Measurements from ENCODE around the gene USE1. TPM values are rescaled to one million over a fixed set of nuclear protein-coding genes. Genes with fewer than 3 reads are reported as not detected.
A peak's percentile ranks its signal among the peaks of the same experiment; 100 is the strongest.

The USE1 gene
- total RNA-seq, 1 experiment from 2014 or later, result 6.9 TPM

- H3K4me3 ChIP-seq (ENCODE audit: insufficient read depth, low read depth, low read length), result no peak overlapping the region
- peaks cover 4% of the 10 kb centered on the region for H3K36me3 ChIP-seq (replicated peaks; ENCODE audit: control insufficient read depth, insufficient read depth, low read length)
- DNase-seq, result no peak
- H3K27me3 ChIP-seq (ENCODE audit: control insufficient read depth, insufficient read depth, low read length), result no peaks in the 10 kb centered on the region
These were observed 39.5 kb downstream of the USE1 start for GRCh38 chr19:17254636-17255035.

GRCh38 chr19:17255150-17255621, 40.0 kb downstream of the USE1 start:
- Histone ChIP-seq H3K4me3 (ENCODE audit: insufficient read depth, low read depth, low read length) (no peak overlapping the region), H3K36me3 (replicated peaks; ENCODE audit: control insufficient read depth, insufficient read depth, low read length) (peaks cover 4% of the 10 kb centered on the region), H3K27me3 (ENCODE audit: control insufficient read depth, insufficient read depth, low read length) (no peaks in the 10 kb centered on the region)
- DNase-seq, result peak; percentile 59

GRCh38 chr19:17256130-17256529, 41.0 kb downstream of the USE1 start:
- Histone ChIP-seq H3K36me3 (replicated peaks; ENCODE audit: control insufficient read depth, insufficient read depth, low read length) (peaks cover 4% of the 10 kb centered on the region), H3K4me3 (ENCODE audit: insufficient read depth, low read depth, low read length) (no peak overlapping the region), H3K27me3 (ENCODE audit: control insufficient read depth, insufficient read depth, low read length) (no peaks in the 10 kb centered on the region)
- DNase-seq, result no peak

GRCh38 chr19:17259118-17259780, 44.1 kb downstream of the USE1 start:
- DNase-seq, result no peak
- no peaks in the 10 kb centered on the region for H3K27me3 ChIP-seq (ENCODE audit: control insufficient read depth, insufficient read depth, low read length)
- peaks cover 2% of the 10 kb centered on the region for H3K36me3 ChIP-seq (replicated peaks; ENCODE audit: control insufficient read depth, insufficient read depth, low read length)
- no peak overlapping the region for H3K4me3 ChIP-seq (ENCODE audit: insufficient read depth, low read depth, low read length)

- no peaks in the 10 kb centered on the region for H3K27me3 ChIP-seq (ENCODE audit: control insufficient read depth, insufficient read depth, low read length)
- H3K36me3 ChIP-seq (replicated peaks; ENCODE audit: control insufficient read depth, insufficient read depth, low read length), result peaks cover 2% of the 10 kb centered on the region
- DNase-seq, result no peak
- H3K4me3 ChIP-seq (ENCODE audit: insufficient read depth, low read depth, low read length), result no peak overlapping the region
These were observed 44.8 kb downstream of the USE1 start for GRCh38 chr19:17259934-17260333.

- peak; percentile 97 for DNase-seq
- Histone ChIP-seq H3K36me3 (replicated peaks; ENCODE audit: control insufficient read depth, insufficient read depth, low read length) (peaks cover 1% of the 10 kb centered on the region), H3K27me3 (ENCODE audit: control insufficient read depth, insufficient read depth, low read length) (no peaks in the 10 kb centered on the region), H3K4me3 (ENCODE audit: insufficient read depth, low read depth, low read length) (no peak overlapping the region)
These were observed 45.7 kb downstream of the USE1 start for GRCh38 chr19:17260842-17261325.

GRCh38 chr19:17262557-17262956, 47.4 kb downstream of the USE1 start:
- peaks cover 1% of the 10 kb centered on the region for H3K36me3 ChIP-seq (replicated peaks; ENCODE audit: control insufficient read depth, insufficient read depth, low read length)
- no peaks in the 10 kb centered on the region for H3K27me3 ChIP-seq (ENCODE audit: control insufficient read depth, insufficient read depth, low read length)
- DNase-seq, result peak; percentile 56
- H3K4me3 ChIP-seq (ENCODE audit: insufficient read depth, low read depth, low read length), result no peak overlapping the region

GRCh38 chr19:17263712-17264640, 48.8 kb downstream of the USE1 start:
- peak; percentile 52 for DNase-seq
- peaks cover 2% of the 10 kb centered on the region for H3K36me3 ChIP-seq (replicated peaks; ENCODE audit: control insufficient read depth, insufficient read depth, low read length)

GRCh38 chr19:17264641-17264979, 49.5 kb downstream of the USE1 start, which contains the start of gene USHBP1:
Gene USHBP1, minus strand, starts transcription at chr19:17264745. Its CDS starts 446 bp downstream, at chr19:17264299.
- Histone ChIP-seq H3K4me3 (ENCODE audit: insufficient read depth, low read depth, low read length) (0 out of 2 replicates have a peak within 1 kb of the TSS, but pooled peaks have one; percentile 1), H3K27me3 (ENCODE audit: control insufficient read depth, insufficient read depth, low read length) (no peaks in the 10 kb centered on the region), H3K36me3 (replicated peaks; ENCODE audit: control insufficient read depth, insufficient read depth, low read length) (peaks cover 2% of the 10 kb centered on the region)
- DNase-seq, result peak; percentile 94

More at GRCh38 chr19:17263712-17264640, 48.8 kb downstream of the USE1 start:
- H3K27me3 ChIP-seq (ENCODE audit: control insufficient read depth, insufficient read depth, low read length), result no peaks in the 10 kb centered on the region
- H3K4me3 ChIP-seq (ENCODE audit: insufficient read depth, low read depth, low read length), result 0 out of 2 replicates have a peak overlapping the region, but pooled peaks have one; percentile 1

GRCh38 chr19:17266026-17266425, 50.9 kb downstream of the USE1 start:
- Histone ChIP-seq H3K4me3 (ENCODE audit: insufficient read depth, low read depth, low read length) (no peak overlapping the region), H3K36me3 (replicated peaks; ENCODE audit: control insufficient read depth, insufficient read depth, low read length) (peaks cover 5% of the 10 kb centered on the region), H3K27me3 (ENCODE audit: control insufficient read depth, insufficient read depth, low read length) (no peaks in the 10 kb centered on the region)
- DNase-seq, result no peak

- H3K36me3 ChIP-seq (replicated peaks; ENCODE audit: control insufficient read depth, insufficient read depth, low read length), result peaks cover 11% of the 10 kb centered on the region
- no peaks in the 10 kb centered on the region for H3K27me3 ChIP-seq (ENCODE audit: control insufficient read depth, insufficient read depth, low read length)
- no peak for DNase-seq
- H3K4me3 ChIP-seq (ENCODE audit: insufficient read depth, low read depth, low read length), result no peak overlapping the region
These were observed 51.4 kb downstream of the USE1 start for GRCh38 chr19:17266589-17266974.

GRCh38 chr19:17266975-17267788, 52.0 kb downstream of the USE1 start, which contains the start of gene BABAM1:
Gene BABAM1, plus strand, starts transcription at chr19:17267443. Its CDS starts 1,364 bp downstream, at chr19:17268807.
- peaks cover 12% of the 10 kb centered on the region for H3K36me3 ChIP-seq (replicated peaks; ENCODE audit: control insufficient read depth, insufficient read depth, low read length)
- H3K27me3 ChIP-seq (ENCODE audit: control insufficient read depth, insufficient read depth, low read length), result no peaks in the 10 kb centered on the region
- peak; percentile 99 for DNase-seq

GRCh38 chr19:17268754-17269153, 53.6 kb downstream of the USE1 start:
- peaks cover 15% of the 10 kb centered on the region for H3K36me3 ChIP-seq (replicated peaks; ENCODE audit: control insufficient read depth, insufficient read depth, low read length)
- DNase-seq, result no peak
- H3K27me3 ChIP-seq (ENCODE audit: control insufficient read depth, insufficient read depth, low read length), result no peaks in the 10 kb centered on the region
- H3K4me3 ChIP-seq (ENCODE audit: insufficient read depth, low read depth, low read length), result no peak overlapping the region

More at GRCh38 chr19:17266975-17267788, 52.0 kb downstream of the USE1 start, which contains the start of gene BABAM1:
- peak within 1 kb of the TSS; percentile 60 for H3K4me3 ChIP-seq (ENCODE audit: insufficient read depth, low read depth, low read length)

All from H7 (cell line).